ENCODE data around the gene PRKCH.

The PRKCH gene

DNA sequence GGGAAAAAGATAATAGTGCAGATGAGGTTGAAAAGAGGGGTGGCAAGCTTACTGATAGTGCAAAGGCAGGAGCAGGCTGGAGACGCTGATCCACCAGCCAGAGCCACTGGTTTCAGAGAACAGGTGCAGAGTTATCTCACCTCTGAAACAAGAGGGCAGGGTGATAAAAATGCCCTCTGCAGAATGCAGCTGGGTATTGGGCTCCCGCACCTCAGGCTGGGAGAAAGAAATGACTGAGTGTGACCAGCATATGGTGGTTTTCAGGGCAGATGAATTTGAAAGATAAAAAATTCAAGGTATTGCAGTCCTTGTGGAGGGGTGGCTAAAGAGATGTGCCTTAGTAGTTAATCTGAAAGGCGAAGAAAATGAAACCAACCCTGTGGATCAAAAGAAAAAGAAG, 37.4 kb upstream of the PRKCH start:
- Histone ChIP-seq H3K27ac (ENCODE audit: low read depth, low read length) (no peak overlapping the region), H3K9ac (ENCODE audit: low read length) (no peak overlapping the region), H3K36me3 (ENCODE audit: low read length) (no peaks in the 10 kb centered on the region), H3K9me3 (ENCODE audit: insufficient read depth, low read length) (no peaks in the 10 kb centered on the region), H3K27me3 (ENCODE audit: low read length) (no peaks in the 10 kb centered on the region), H3K4me3 (ENCODE audit: insufficient read depth, low read length, poor library complexity, severe bottlenecking) (no peak overlapping the region), H4K20me1 (ENCODE audit: low read depth, low read length) (no peaks in the 10 kb centered on the region; the same call in 1 of the 2 replicates), H3K79me2 (ENCODE audit: insufficient read depth, low read length) (no peaks in the 10 kb centered on the region), H3F3A (ENCODE audit: insufficient read depth) (no peaks in the 10 kb centered on the region), H3K4me2 (ENCODE audit: low read depth, low read length, poor library complexity, severe bottlenecking) (no peak overlapping the region), H2AFZ (ENCODE audit: low read depth, low read length, severe bottlenecking) (no peak overlapping the region), H3K9me2 (replicated peaks; ENCODE audit: insufficient read depth, low read length) (no peaks in the 10 kb centered on the region)
- TF ChIP-seq, protein P1, sequence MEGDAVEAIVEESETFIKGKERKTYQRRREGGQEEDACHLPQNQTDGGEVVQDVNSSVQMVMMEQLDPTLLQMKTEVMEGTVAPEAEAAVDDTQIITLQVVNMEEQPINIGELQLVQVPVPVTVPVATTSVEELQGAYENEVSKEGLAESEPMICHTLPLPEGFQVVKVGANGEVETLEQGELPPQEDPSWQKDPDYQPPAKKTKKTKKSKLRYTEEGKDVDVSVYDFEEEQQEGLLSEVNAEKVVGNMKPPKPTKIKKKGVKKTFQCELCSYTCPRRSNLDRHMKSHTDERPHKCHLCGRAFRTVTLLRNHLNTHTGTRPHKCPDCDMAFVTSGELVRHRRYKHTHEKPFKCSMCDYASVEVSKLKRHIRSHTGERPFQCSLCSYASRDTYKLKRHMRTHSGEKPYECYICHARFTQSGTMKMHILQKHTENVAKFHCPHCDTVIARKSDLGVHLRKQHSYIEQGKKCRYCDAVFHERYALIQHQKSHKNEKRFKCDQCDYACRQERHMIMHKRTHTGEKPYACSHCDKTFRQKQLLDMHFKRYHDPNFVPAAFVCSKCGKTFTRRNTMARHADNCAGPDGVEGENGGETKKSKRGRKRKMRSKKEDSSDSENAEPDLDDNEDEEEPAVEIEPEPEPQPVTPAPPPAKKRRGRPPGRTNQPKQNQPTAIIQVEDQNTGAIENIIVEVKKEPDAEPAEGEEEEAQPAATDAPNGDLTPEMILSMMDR (IDR thresholded peaks at IDR 0.05; ENCODE audit: insufficient read depth, low read length, poor library complexity, severe bottlenecking) = no peak
- TF ChIP-seq EZH2phosphoT487 (conservative IDR thresholded peaks at IDR 0.05; ENCODE audit: low read length) = no peak

DNA sequence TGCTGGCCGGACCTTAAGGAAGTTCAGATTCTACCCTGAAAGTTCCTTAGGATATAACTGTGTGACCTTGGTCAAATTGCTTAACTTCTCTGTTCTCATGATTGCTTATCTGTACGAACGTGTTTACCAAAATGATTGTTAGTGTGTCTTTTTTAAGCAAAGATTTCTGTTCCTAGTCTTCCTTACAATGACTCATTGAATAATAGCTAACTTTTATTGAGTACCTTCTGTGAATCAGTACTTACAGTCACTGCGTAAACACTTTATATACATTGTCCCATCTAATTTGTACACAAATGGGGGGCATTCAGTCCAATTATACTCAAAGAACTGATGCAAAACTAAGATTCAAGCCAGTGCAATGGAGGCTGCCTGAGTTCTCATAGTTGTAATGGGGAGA, 36.0 kb upstream of the PRKCH start:
- no peaks in the 10 kb centered on the region for H3K36me3 ChIP-seq (ENCODE audit: low read length)
- TF ChIP-seq, protein P1 (IDR thresholded peaks at IDR 0.05; ENCODE audit: insufficient read depth, low read length, poor library complexity, severe bottlenecking) = no peak
- TF ChIP-seq EZH2phosphoT487 (conservative IDR thresholded peaks at IDR 0.05; ENCODE audit: low read length) = no peak
- H3K9me2 ChIP-seq (replicated peaks; ENCODE audit: insufficient read depth, low read length) = no peaks in the 10 kb centered on the region
- H3K9me3 ChIP-seq (ENCODE audit: insufficient read depth, low read length) = no peaks in the 10 kb centered on the region
- H3K9ac ChIP-seq (ENCODE audit: low read length) = no peak overlapping the region
- no peaks in the 10 kb centered on the region for H3K27me3 ChIP-seq (ENCODE audit: low read length)
- H3K79me2 ChIP-seq (ENCODE audit: insufficient read depth, low read length) = no peaks in the 10 kb centered on the region
- H4K20me1 ChIP-seq (ENCODE audit: low read depth, low read length) = no peaks in the 10 kb centered on the region; the same call in 1 of the 2 replicates
- no peak overlapping the region for H3K4me3 ChIP-seq (ENCODE audit: insufficient read depth, low read length, poor library complexity, severe bottlenecking)
- H2AFZ ChIP-seq (ENCODE audit: low read depth, low read length, severe bottlenecking) = no peak overlapping the region
- H3K27ac ChIP-seq (ENCODE audit: low read depth, low read length) = no peak overlapping the region
- no peak overlapping the region for H3K4me2 ChIP-seq (ENCODE audit: low read depth, low read length, poor library complexity, severe bottlenecking)
- no peaks in the 10 kb centered on the region for H3F3A ChIP-seq (ENCODE audit: insufficient read depth)

DNA sequence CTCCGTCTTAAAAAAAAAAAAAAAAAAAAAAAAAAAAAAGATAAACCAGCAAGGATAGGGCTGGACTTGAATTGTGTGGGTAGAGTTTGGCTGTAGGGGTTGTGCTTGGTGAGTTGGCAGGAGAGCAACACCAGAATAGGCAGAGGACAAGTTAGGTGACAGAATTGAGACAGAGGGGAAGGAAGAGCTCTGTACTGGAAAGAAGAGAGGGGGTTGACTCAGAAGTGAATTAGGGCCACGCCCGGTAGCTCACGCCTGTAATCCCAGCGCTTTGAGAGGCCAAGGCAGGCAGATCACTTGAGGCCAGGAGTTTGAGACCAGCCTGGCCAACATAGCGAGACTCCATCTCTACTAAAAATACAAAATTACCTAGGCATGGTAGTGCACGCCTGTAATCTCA, 34.2 kb upstream of the PRKCH start:
- H3K9me3 ChIP-seq (ENCODE audit: insufficient read depth, low read length) = no peaks in the 10 kb centered on the region
- no peaks in the 10 kb centered on the region for H3K36me3 ChIP-seq (ENCODE audit: low read length)
- no peak overlapping the region for H3K27ac ChIP-seq (ENCODE audit: low read depth, low read length)
- no peak for TF ChIP-seq EZH2phosphoT487 (conservative IDR thresholded peaks at IDR 0.05; ENCODE audit: low read length)
- TF ChIP-seq, protein P1 (IDR thresholded peaks at IDR 0.05; ENCODE audit: insufficient read depth, low read length, poor library complexity, severe bottlenecking) = no peak
- H3F3A ChIP-seq (ENCODE audit: insufficient read depth) = no peaks in the 10 kb centered on the region
- H3K79me2 ChIP-seq (ENCODE audit: insufficient read depth, low read length) = no peaks in the 10 kb centered on the region
- no peaks in the 10 kb centered on the region for H3K9me2 ChIP-seq (replicated peaks; ENCODE audit: insufficient read depth, low read length)
- H3K4me3 ChIP-seq (ENCODE audit: insufficient read depth, low read length, poor library complexity, severe bottlenecking) = no peak overlapping the region
- no peaks in the 10 kb centered on the region; the same call in 1 of the 2 replicates for H4K20me1 ChIP-seq (ENCODE audit: low read depth, low read length)
- no peak overlapping the region for H3K9ac ChIP-seq (ENCODE audit: low read length)
- H3K27me3 ChIP-seq (ENCODE audit: low read length) = no peaks in the 10 kb centered on the region
- H2AFZ ChIP-seq (ENCODE audit: low read depth, low read length, severe bottlenecking) = no peak overlapping the region
- no peak overlapping the region for H3K4me2 ChIP-seq (ENCODE audit: low read depth, low read length, poor library complexity, severe bottlenecking)

All from SU-DHL-6 (cell line).